A673 (cell line): ENCODE measurements around the gene EPB41L3. TPM values are rescaled to one million over a fixed set of nuclear protein-coding genes. Genes with fewer than 3 reads are reported as not detected.

Experiments used
- BruUV-seq: library from RNA; stranded (reverse); fragments of 400-500 nt; replicated peaks from 2 replicates; lab custom pipeline; 2021; lab: Mats Ljungman, UMichigan
- CTCF ChIA-PET: fragments of 300-600 bp; sonication (Branson Sonifier 250); formaldehyde crosslinking; loops from one replicate; lab custom pipeline; 2022; ENCODE audit warnings: antibody characterized with exemption; lab: Charles Lee
- POLR2A ChIA-PET: fragments of 300-600 bp; sonication (Branson Sonifier 250); formaldehyde crosslinking; loops from one replicate; lab custom pipeline; 2022; ENCODE audit warnings: antibody characterized with exemption; ENCODE audit not compliant: low non-redundant PET; lab: Charles Lee
- DNase-seq: peaks from one replicate; pipeline ENCODE4 v3.0.0-alpha.2; 2015; ENCODE audit warnings: low spot score
- H3K27ac ChIP-seq: fragments of 200-600 bp; sonication (generic); 2 replicates; pipeline ENCODE4 v1.5.1; 2016; ENCODE audit warnings: mixed run types, low read depth, mild to moderate bottlenecking, mixed read lengths, antibody characterized with exemption, low read length; ENCODE audit not compliant: poor library complexity, severe bottlenecking
- H3K27me3 ChIP-seq: fragments of 200-600 bp; sonication (generic); replicated peaks from 2 replicates; pipeline ENCODE4 v1.6.1; 2017; ENCODE audit warnings: mixed run types, low read depth, mild to moderate bottlenecking, mixed read lengths, antibody characterized with exemption, low read length; ENCODE audit not compliant: insufficient read depth, poor library complexity
- H3K36me3 ChIP-seq: fragments of 200-600 bp; sonication (generic); 2 replicates; pipeline ENCODE4 v1.6.1; 2016; ENCODE audit warnings: mixed run types, mild to moderate bottlenecking, mixed read lengths, antibody characterized with exemption, low read length; ENCODE audit not compliant: insufficient read depth, poor library complexity, severe bottlenecking
- H3K4me1 ChIP-seq: fragments of 200-600 bp; sonication (generic); 2 replicates; pipeline ENCODE4 v1.6.1; 2017; ENCODE audit warnings: mixed run types, mild to moderate bottlenecking, mixed read lengths, antibody characterized with exemption, low read length; ENCODE audit not compliant: insufficient read depth, poor library complexity, severe bottlenecking
- H3K4me3 ChIP-seq: fragments of 200-600 bp; sonication (generic); 2 replicates; pipeline ENCODE4 v1.5.1; 2016; ENCODE audit warnings: low read depth, mixed run types, mild to moderate bottlenecking, mixed read lengths, low read length; ENCODE audit not compliant: poor library complexity, severe bottlenecking
- H3K9me3 ChIP-seq: fragments of 200-600 bp; sonication (generic); 2 replicates; pipeline ENCODE4 v1.6.1; 2016; ENCODE audit warnings: mixed run types, low read depth, mild to moderate bottlenecking, mixed read lengths, antibody characterized with exemption, low read length; ENCODE audit not compliant: poor library complexity, severe bottlenecking
- EZH2 ChIP-seq: fragments of 200-600 bp; sonication (generic); IDR thresholded peaks from 2 replicates; pipeline ENCODE4 v1.6.1; 2017; ENCODE audit warnings: borderline replicate concordance, low read depth, mild to moderate bottlenecking, mixed read lengths, antibody characterized with exemption, low read length; ENCODE audit not compliant: poor library complexity, severe bottlenecking
- intact Hi-C: fragments of 100-400 bp; cut with micrococcal nuclease; formaldehyde crosslinking; loops from one replicate; pipeline ENCODE4 v1.10.0; 2022; ENCODE audit not compliant: unreplicated experiment
- total RNA-seq: library from RNA; stranded (reverse); gene quantifications from 2 replicates; pipeline ENCODE4 v1.2.3, GENCODE V29; 2021
- TF ChIP-seq, protein P1 (sequence below): fragments of 300-800, 200-600 bp; sonication (generic); conservative IDR thresholded peaks from 2 replicates; pipeline ENCODE4 v1.5.1; 2017; ENCODE audit warnings: low read depth, mild to moderate bottlenecking, antibody characterized with exemption, low read length, moderate library complexity, mixed read lengths

Gene EPB41L3
- total RNA-seq, 1 experiment from 2014 or later: 0.86 TPM

DNA sequence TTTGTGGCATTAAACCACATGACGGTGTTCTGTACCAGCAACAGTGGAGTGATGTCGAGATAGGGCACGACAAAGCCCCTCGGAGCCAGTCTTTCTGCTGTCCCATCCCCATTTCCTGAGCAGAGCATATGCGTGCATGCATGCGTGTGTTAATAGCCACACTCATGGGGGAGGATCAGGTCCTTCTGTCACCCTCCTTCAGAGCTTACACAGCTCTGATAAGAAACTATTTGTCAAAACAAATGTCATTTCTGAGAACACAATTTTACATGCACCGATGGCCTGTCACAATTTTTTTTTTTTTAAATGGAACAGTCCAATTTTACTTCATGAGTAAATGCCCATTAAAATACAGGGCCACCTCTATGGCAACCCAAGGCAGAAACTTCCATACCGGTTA lies 152.4 kb downstream of the EPB41L3 start:
- intact Hi-C loops: no loop called here
- CTCF ChIA-PET: no interaction called here
- H3K27me3 ChIP-seq: peaks cover 19% of the 10 kb centered on the region
- no TSS peak for BruUV-seq
- no peaks in the 10 kb centered on the region for H3K36me3 ChIP-seq
- no peak for TF ChIP-seq EZH2
- TF ChIP-seq, protein P1, sequence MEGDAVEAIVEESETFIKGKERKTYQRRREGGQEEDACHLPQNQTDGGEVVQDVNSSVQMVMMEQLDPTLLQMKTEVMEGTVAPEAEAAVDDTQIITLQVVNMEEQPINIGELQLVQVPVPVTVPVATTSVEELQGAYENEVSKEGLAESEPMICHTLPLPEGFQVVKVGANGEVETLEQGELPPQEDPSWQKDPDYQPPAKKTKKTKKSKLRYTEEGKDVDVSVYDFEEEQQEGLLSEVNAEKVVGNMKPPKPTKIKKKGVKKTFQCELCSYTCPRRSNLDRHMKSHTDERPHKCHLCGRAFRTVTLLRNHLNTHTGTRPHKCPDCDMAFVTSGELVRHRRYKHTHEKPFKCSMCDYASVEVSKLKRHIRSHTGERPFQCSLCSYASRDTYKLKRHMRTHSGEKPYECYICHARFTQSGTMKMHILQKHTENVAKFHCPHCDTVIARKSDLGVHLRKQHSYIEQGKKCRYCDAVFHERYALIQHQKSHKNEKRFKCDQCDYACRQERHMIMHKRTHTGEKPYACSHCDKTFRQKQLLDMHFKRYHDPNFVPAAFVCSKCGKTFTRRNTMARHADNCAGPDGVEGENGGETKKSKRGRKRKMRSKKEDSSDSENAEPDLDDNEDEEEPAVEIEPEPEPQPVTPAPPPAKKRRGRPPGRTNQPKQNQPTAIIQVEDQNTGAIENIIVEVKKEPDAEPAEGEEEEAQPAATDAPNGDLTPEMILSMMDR: no peak
- H3K4me3 ChIP-seq: no peak overlapping the region
- H3K27ac ChIP-seq: no peak overlapping the region
- no peaks in the 10 kb centered on the region for H3K4me1 ChIP-seq
- POLR2A ChIA-PET: no interaction called here
- H3K9me3 ChIP-seq: no peaks in the 10 kb centered on the region
- DNase-seq: no peak

DNA sequence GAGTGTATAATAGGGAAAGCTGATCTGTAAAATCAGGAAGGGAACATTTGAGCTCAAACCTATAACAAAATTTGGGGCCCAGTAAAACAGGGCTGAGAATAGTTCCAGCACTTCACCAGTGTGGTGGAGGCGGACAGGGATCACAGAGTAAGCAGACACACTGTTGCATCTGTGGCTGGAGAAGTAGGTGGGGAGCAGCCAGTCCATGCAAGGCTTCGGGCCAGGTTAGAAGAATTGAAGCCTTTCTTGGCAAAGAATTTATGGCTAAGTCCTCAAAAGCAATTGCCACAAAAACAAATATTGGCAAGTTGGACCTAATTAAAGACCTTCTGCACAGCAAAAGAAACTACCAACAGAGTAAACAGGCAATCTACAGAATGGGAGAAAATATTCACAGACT lies 154.4 kb downstream of the EPB41L3 start:
- POLR2A ChIA-PET: no interaction called here
- no TSS peak for BruUV-seq
- no peak for DNase-seq
- intact Hi-C loops: no loop called here
- H3K4me3 ChIP-seq: no peak overlapping the region
- H3K27ac ChIP-seq: no peak overlapping the region
- H3K4me1 ChIP-seq: no peaks in the 10 kb centered on the region
- peaks cover 15% of the 10 kb centered on the region for H3K27me3 ChIP-seq
- H3K9me3 ChIP-seq: no peaks in the 10 kb centered on the region
- TF ChIP-seq, protein P1: no peak
- no peak for TF ChIP-seq EZH2
- H3K36me3 ChIP-seq: no peaks in the 10 kb centered on the region
- CTCF ChIA-PET: no interaction called here

- ChIA-PET CTCF (no interaction called here), POLR2A (no interaction called here)
- intact Hi-C loops: no loop called here
- Histone ChIP-seq H3K4me1 (no peaks in the 10 kb centered on the region), H3K27ac (no peak overlapping the region), H3K36me3 (no peaks in the 10 kb centered on the region), H3K27me3 (peaks cover 16% of the 10 kb centered on the region), H3K9me3 (no peaks in the 10 kb centered on the region), H3K4me3 (no peak overlapping the region)
- DNase-seq: no peak
- BruUV-seq: no TSS peak
- no peak for TF ChIP-seq EZH2
- TF ChIP-seq, protein P1: no peak
Observed at GRCh38 chr18:5388896-5389295, 154.9 kb downstream of the EPB41L3 start.
